GM12878 (cell line): ENCODE measurements around the gene CPHXL2.

Source experiments
- CTCF ChIP-seq, 3 experiments: IDR thresholded peaks in 2 of 3; conservative IDR thresholded peaks in 1 of 3; 2 replicates each; pipeline ENCODE4 v1.5.1; 2011; ENCODE audit warnings: low read depth in 3 of 3, low read length in 3 of 3, mild to moderate bottlenecking in 3 of 3, control low read depth in 2 of 3, moderate library complexity in 2 of 3, inconsistent platforms in 1 of 3, mixed read lengths in 1 of 3; ENCODE audit not compliant: control insufficient read depth in 2 of 3, insufficient read depth in 1 of 3; ENCODE audit errors: extremely low read depth in 1 of 3
- ETV6 ChIP-seq, 2 experiments: fragments of 450-650 bp in 1 of 2; IDR thresholded peaks in 1 of 2; conservative IDR thresholded peaks in 1 of 2; 2 replicates each; pipeline ENCODE4 v1.6.1; 2014; ENCODE audit warnings: antibody characterized with exemption in 1 of 2, borderline replicate concordance in 1 of 2, low read depth in 1 of 2, mild to moderate bottlenecking in 1 of 2, moderate library complexity in 1 of 2
- EZH2 ChIP-seq: IDR thresholded peaks from 2 replicates; pipeline ENCODE4 v1.6.1; 2012; ENCODE audit warnings: low read depth, mild to moderate bottlenecking, control low read depth, inconsistent platforms, low read length, borderline replicate concordance; ENCODE audit not compliant: control insufficient read depth
- MAX ChIP-seq: IDR thresholded peaks from 2 replicates; pipeline ENCODE4 v1.6.1; 2012; ENCODE audit warnings: low read depth, low read length, improper control_type of control experiment
- NFYB ChIP-seq: IDR thresholded peaks from 2 replicates; pipeline ENCODE4 v1.6.1; 2011; ENCODE audit warnings: low read depth, mild to moderate bottlenecking, low read length, improper control_type of control experiment, moderate library complexity; ENCODE audit not compliant: insufficient read depth
- SIN3A ChIP-seq: IDR thresholded peaks from 2 replicates; pipeline ENCODE4 v1.6.1; 2012; ENCODE audit warnings: low read depth, low read length, improper control_type of control experiment
- SIX5 ChIP-seq: IDR thresholded peaks from 2 replicates; pipeline ENCODE4 v1.6.1; 2011; ENCODE audit warnings: mild to moderate bottlenecking, low read depth, low read length, moderate library complexity; ENCODE audit not compliant: severe bottlenecking
- SP1 ChIP-seq: IDR thresholded peaks from one replicate; pipeline ENCODE4 v1.6.1; 2011; ENCODE audit warnings: low read depth, low read length

- TF ChIP-seq NFYB (no peak), SIN3A (no peak), ETV6 (conservative IDR thresholded peaks at IDR 0.05 in 1 of 2, IDR thresholded peaks at IDR 0.05 in 1 of 2; ENCODE audit: borderline replicate concordance in 1 of 2, low read depth in 1 of 2) (no peak), EZH2 (no peak), CTCF (IDR thresholded peaks at IDR 0.05 in 2 of 3, conservative IDR thresholded peaks at IDR 0.05 in 1 of 3; ENCODE audit: control insufficient read depth in 2 of 3, extremely low read depth in 1 of 3, insufficient read depth in 1 of 3, low read depth in 3 of 3, low read length in 3 of 3) (no peak), SIX5 (no peak), SP1 (no peak), MAX (no peak)
Measured at GRCh38 chr16:75628351-75628750, 48.5 kb downstream of the CPHXL2 start.
